SU-DHL-6 (cell line): Measurements from ENCODE around the gene CDK13.

Experiments
- H2AFZ ChIP-seq: fragments of 200-600 bp; sonication (generic); 2 replicates; pipeline ENCODE4 v1.6.1; 2014; ENCODE audit warnings: low read depth, mild to moderate bottlenecking, moderate library complexity, mixed read lengths, antibody characterized with exemption, low read length; ENCODE audit not compliant: severe bottlenecking
- H3F3A ChIP-seq: fragments of 200-600 bp; shearing (Covaris generic); 2 replicates; pipeline ENCODE4 v1.6.0; 2016; ENCODE audit warnings: antibody characterized with exemption, mild to moderate bottlenecking; ENCODE audit not compliant: insufficient read depth
- H3K27ac ChIP-seq: fragments of 200-600 bp; sonication (generic); 2 replicates; pipeline ENCODE4 v1.5.1; 2016; ENCODE audit warnings: low read depth, mild to moderate bottlenecking, low read length, moderate library complexity, mixed read lengths
- H3K27me3 ChIP-seq: fragments of 200-600 bp; sonication (generic), shearing (Covaris generic); 2 replicates; pipeline ENCODE4 v1.6.0; 2014; ENCODE audit warnings: mild to moderate bottlenecking, low read length
- H3K36me3 ChIP-seq: fragments of 200-600 bp; sonication (generic); 2 replicates; pipeline ENCODE4 v1.6.1; 2014; ENCODE audit warnings: mild to moderate bottlenecking, low read length, mixed read lengths
- H3K4me2 ChIP-seq: fragments of 300-600, 200-600 bp; shearing (Covaris generic), sonication (generic); 2 replicates; pipeline ENCODE4 v1.6.0; 2014; ENCODE audit warnings: low read length, low read depth, mild to moderate bottlenecking; ENCODE audit not compliant: poor library complexity, severe bottlenecking
- H3K4me3 ChIP-seq: fragments of 200-600 bp; sonication (generic); 2 replicates; pipeline ENCODE4 v1.5.1; 2014; ENCODE audit warnings: antibody characterized with exemption, low read length, mild to moderate bottlenecking, mixed read lengths; ENCODE audit not compliant: insufficient read depth, poor library complexity, severe bottlenecking
- H3K79me2 ChIP-seq: fragments of 200-600 bp; sonication (generic); 2 replicates; pipeline ENCODE4 v1.6.1; 2014; ENCODE audit warnings: mild to moderate bottlenecking, low read length, moderate library complexity; ENCODE audit not compliant: insufficient read depth
- H3K9ac ChIP-seq: fragments of 200-600 bp; sonication (generic); 2 replicates; pipeline ENCODE4 v1.7.0; 2014; ENCODE audit warnings: mild to moderate bottlenecking, low read length
- H3K9me2 ChIP-seq: fragments of 200-600 bp; sonication (generic); replicated peaks from 2 replicates; pipeline ENCODE4 v1.6.1; 2014; ENCODE audit warnings: low read length; ENCODE audit not compliant: insufficient read depth
- H3K9me3 ChIP-seq: fragments of 200-600 bp; sonication (generic); 2 replicates; pipeline ENCODE4 v1.6.1; 2014; ENCODE audit warnings: low read length, mixed read lengths; ENCODE audit not compliant: insufficient read depth
- H4K20me1 ChIP-seq: fragments of 200-600 bp; sonication (generic); 2 replicates; pipeline ENCODE4 v1.6.1; 2014; ENCODE audit warnings: low read depth, mild to moderate bottlenecking, antibody characterized with exemption, low read length, moderate library complexity, mixed read lengths
- EZH2phosphoT487 ChIP-seq: fragments of 200-600 bp; sonication (generic), shearing (Covaris generic); conservative IDR thresholded peaks from 2 replicates; pipeline ENCODE4 v1.6.1; 2018; ENCODE audit warnings: mild to moderate bottlenecking, antibody characterized with exemption, low read length, moderate library complexity, mixed read lengths
- TF ChIP-seq, protein P1 (sequence below): fragments of 200-600 bp; sonication (generic); IDR thresholded peaks from one replicate; pipeline ENCODE4 v1.5.1; 2017; ENCODE audit warnings: antibody characterized with exemption, mild to moderate bottlenecking, low read length, moderate library complexity; ENCODE audit not compliant: insufficient read depth, poor library complexity, severe bottlenecking

The CDK13 gene

DNA sequence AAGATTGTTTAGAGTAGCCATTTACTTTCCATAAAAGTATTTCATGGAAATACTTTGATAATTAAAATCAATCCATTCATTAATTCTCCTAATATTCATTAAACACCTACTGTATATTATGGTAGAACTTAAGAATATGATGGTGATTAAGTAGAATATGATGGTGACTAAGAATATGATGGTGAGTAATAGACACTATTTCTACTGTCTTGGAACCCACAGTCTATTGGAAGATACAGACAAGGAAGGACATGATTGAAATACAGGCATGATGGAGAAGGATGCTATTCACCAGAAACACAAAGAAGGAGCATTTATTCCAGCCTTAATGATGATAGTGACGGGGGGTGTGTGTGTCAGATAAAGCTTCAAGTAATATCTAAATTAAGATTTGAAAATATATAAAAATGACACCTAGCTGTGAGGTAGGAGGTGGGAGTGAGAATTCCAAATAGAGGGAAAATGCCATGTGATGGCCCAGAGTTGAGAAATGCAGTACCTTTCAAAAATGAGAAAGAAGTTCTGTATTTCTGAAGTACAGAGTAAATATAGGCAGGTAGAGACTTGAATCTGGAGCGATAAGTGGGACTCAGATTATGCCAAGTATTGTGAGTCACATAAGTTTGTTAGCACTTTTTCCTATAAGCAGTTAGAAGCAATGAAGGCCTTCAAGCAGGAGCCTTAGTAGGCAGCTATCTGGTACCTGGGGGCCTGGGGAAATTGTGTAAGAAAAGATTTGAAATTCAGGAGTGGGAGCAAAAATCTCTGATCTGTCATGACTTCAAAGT, 12.5 kb upstream of the CDK13 start:
- H3K4me2 ChIP-seq = no peak overlapping the region
- no peaks in the 10 kb centered on the region for H3K36me3 ChIP-seq
- no peaks in the 10 kb centered on the region for H3K9me2 ChIP-seq
- H3K27ac ChIP-seq = no peak overlapping the region
- no peaks in the 10 kb centered on the region for H3K79me2 ChIP-seq
- no peaks in the 10 kb centered on the region for H4K20me1 ChIP-seq
- no peak overlapping the region for H3K9ac ChIP-seq
- TF ChIP-seq EZH2phosphoT487 = no peak
- TF ChIP-seq, protein P1, sequence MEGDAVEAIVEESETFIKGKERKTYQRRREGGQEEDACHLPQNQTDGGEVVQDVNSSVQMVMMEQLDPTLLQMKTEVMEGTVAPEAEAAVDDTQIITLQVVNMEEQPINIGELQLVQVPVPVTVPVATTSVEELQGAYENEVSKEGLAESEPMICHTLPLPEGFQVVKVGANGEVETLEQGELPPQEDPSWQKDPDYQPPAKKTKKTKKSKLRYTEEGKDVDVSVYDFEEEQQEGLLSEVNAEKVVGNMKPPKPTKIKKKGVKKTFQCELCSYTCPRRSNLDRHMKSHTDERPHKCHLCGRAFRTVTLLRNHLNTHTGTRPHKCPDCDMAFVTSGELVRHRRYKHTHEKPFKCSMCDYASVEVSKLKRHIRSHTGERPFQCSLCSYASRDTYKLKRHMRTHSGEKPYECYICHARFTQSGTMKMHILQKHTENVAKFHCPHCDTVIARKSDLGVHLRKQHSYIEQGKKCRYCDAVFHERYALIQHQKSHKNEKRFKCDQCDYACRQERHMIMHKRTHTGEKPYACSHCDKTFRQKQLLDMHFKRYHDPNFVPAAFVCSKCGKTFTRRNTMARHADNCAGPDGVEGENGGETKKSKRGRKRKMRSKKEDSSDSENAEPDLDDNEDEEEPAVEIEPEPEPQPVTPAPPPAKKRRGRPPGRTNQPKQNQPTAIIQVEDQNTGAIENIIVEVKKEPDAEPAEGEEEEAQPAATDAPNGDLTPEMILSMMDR = no peak
- no peak overlapping the region for H3K4me3 ChIP-seq
- no peak overlapping the region for H2AFZ ChIP-seq
- no peaks in the 10 kb centered on the region for H3K27me3 ChIP-seq
- H3K9me3 ChIP-seq = no peaks in the 10 kb centered on the region
- no peaks in the 10 kb centered on the region for H3F3A ChIP-seq

DNA sequence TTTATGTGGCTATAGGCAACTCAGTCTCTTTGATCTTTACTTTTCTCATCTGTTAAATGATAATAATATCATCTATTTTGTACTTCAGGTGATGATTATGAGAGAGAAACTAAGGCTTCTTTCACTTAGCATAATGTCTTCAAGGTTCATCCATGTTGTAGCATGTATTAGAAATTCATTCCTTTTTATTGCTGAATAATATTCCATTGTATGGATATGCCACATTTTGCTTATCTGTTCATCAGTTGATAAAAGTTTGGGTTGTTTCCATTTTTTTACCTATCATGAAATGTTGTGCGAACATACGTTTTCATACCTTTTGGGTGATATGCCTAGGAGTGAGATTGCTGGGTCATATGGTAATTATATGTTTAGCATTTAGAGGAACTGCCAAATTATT, 7.2 kb upstream of the CDK13 start:
- Histone ChIP-seq H3K79me2 (no peaks in the 10 kb centered on the region), H4K20me1 (no peaks in the 10 kb centered on the region), H3K9ac (no peak overlapping the region), H3K36me3 (no peaks in the 10 kb centered on the region), H2AFZ (no peak overlapping the region), H3K27me3 (no peaks in the 10 kb centered on the region), H3K9me2 (no peaks in the 10 kb centered on the region), H3F3A (no peaks in the 10 kb centered on the region), H3K4me3 (no peak overlapping the region), H3K27ac (no peak overlapping the region), H3K4me2 (no peak overlapping the region), H3K9me3 (no peaks in the 10 kb centered on the region)
- TF ChIP-seq EZH2phosphoT487 = no peak
- TF ChIP-seq, protein P1 = no peak

DNA sequence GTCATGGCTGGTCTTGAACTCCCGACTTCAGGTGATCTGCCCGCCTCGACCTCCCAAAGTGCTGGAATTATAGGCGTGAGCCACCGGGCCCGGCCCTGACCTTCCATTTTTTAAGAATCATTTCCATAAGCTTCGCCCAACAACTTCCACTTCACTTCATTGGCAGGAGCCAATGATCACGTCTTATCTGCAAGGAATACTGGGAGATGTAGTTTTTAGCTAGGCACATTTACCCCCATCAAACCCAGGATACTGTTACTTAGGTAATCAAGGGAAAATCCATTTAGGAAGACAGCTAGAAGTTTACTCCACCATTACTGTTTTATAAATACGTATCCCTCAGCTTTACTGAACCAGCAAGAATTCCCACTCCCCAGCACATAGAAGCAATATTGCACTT, 3.4 kb upstream of the CDK13 start:
- Histone ChIP-seq H3K27me3 (no peaks in the 10 kb centered on the region), H3K9me3 (no peaks in the 10 kb centered on the region), H3K9me2 (no peaks in the 10 kb centered on the region), H3K36me3 (no peaks in the 10 kb centered on the region; the same call in 1 of the 2 replicates), H2AFZ (no peak overlapping the region), H3K4me2 (no peak overlapping the region), H3F3A (peaks cover 13% of the 10 kb centered on the region), H3K27ac (no peak overlapping the region), H4K20me1 (peaks cover under 1% of the 10 kb centered on the region; the same call in 1 of the 2 replicates), H3K4me3 (no peak overlapping the region), H3K79me2 (peaks cover 15% of the 10 kb centered on the region), H3K9ac (no peak overlapping the region)
- TF ChIP-seq, protein P1 = no peak
- TF ChIP-seq EZH2phosphoT487 = no peak
